C4-2B (cell line): ENCODE measurements around the gene STX7.
A peak's percentile ranks its signal among the peaks of the same experiment; 100 is the strongest.

Source experiments
- CTCF ChIP-seq: fragments of 450-650 bp; conservative IDR thresholded peaks from 2 replicates; pipeline ENCODE4 v1.5.1; 2017; ENCODE audit warnings: mild to moderate bottlenecking
- ZFX ChIP-seq: fragments of 450-650 bp; IDR thresholded peaks from 2 replicates; pipeline ENCODE4 v1.6.1; 2017

- 0 out of 2 replicates have a peak, but pooled peaks have one; percentile 6 for TF ChIP-seq CTCF
- peak; percentile 71 for TF ChIP-seq ZFX
Measured at GRCh38 chr6:132512638-132513632, at the start of gene STX7.
